Skeletal muscle satellite cell (primary cell): ENCODE data around the gene UBQLN3.

Experiments
- H3K27me3 ChIP-seq: 2 replicates; pipeline ENCODE4 v1.7.0; 2013; ENCODE audit warnings: low read length; ENCODE audit not compliant: control insufficient read depth, insufficient read depth
- H3K36me3 ChIP-seq: 2 replicates; pipeline ENCODE4 v1.7.0; 2013; ENCODE audit warnings: mild to moderate bottlenecking, control low read depth, low read length; ENCODE audit not compliant: insufficient read depth
- H3K4me1 ChIP-seq: 2 replicates; pipeline ENCODE4 v1.7.0; 2013; ENCODE audit warnings: low read length; ENCODE audit not compliant: control insufficient read depth, insufficient read depth
- H3K4me2 ChIP-seq: 2 replicates; pipeline ENCODE4 v1.7.0; 2013; ENCODE audit warnings: mild to moderate bottlenecking, low read length
- H3K4me3 ChIP-seq: 2 replicates; pipeline ENCODE4 v1.7.0; 2013; ENCODE audit warnings: low read length
- H3K9ac ChIP-seq: 2 replicates; pipeline ENCODE4 v1.7.0; 2013; ENCODE audit warnings: mild to moderate bottlenecking, low read depth, low read length, moderate library complexity
- H3K9me3 ChIP-seq: replicated peaks from 2 replicates; pipeline ENCODE4 v1.7.0; 2013; ENCODE audit warnings: mild to moderate bottlenecking, control low read depth, low read length

Gene UBQLN3

DNA sequence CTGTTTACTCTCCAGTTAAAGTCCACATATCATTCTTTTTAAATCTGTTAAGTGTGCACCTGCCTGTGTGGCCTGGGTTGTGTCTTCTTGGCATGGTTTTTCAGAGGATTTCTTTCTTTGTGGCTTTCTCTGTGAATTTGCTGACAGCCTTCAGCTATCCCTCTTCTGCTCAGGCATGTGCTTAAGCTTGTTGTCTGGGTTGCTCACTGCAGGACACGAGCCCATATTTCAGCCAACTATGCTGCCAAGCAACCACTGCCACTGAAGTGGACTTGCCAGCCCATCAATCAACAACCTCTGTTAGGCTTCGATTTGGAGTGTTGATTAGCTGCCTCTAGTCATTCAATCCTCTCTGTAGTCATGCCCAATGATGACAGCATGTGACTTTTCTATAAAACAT lies 42.2 kb downstream of the UBQLN3 start:
- no peaks in the 10 kb centered on the region for H3K9me3 ChIP-seq
- H3K4me2 ChIP-seq: no peak overlapping the region
- H3K27me3 ChIP-seq: peaks cover 6% of the 10 kb centered on the region
- H3K9ac ChIP-seq: no peak overlapping the region
- no peaks in the 10 kb centered on the region for H3K4me1 ChIP-seq
- H3K36me3 ChIP-seq: no peaks in the 10 kb centered on the region
- H3K4me3 ChIP-seq: no peak overlapping the region

DNA sequence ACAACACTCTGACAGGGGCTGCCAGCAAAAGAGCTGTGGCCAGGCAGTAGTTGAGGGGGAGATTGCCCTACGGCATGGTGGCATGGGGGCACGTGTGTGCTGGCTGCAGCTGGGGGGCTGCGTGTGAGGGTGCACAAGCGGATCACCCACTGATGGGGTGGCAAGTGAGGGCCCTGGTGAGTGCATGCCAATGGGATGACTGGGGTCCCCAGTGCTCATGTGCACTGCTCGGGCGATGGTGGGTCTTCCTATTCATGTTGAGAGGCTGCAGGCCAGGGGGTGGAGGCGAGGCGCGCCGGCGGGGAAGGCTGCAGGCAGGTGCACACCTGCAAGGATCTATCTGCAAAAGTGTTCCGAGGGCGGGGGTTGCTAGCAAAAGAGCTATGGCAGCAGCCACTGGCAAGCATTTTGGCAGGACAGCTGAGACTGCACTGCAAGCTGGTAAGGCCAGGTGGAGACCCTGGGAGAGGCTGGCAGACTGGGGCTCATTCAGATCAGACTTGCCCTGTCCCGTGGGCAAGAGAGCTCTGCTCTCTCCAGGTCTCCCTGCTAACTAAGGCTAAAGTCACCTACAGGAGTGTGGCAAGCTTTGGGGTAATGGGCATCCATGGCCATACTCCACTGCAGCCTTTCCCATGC lies 48.7 kb downstream of the UBQLN3 start:
- Histone ChIP-seq H3K4me1 (no peaks in the 10 kb centered on the region), H3K27me3 (no peaks in the 10 kb centered on the region), H3K4me2 (no peak overlapping the region), H3K36me3 (no peaks in the 10 kb centered on the region), H3K9ac (no peak overlapping the region), H3K9me3 (no peaks in the 10 kb centered on the region), H3K4me3 (no peak overlapping the region)
